HepG2 (cell line): Measurements from ENCODE around the gene RAN. TPM values are rescaled to one million over a fixed set of nuclear protein-coding genes. Genes with fewer than 3 reads are reported as not detected.

ENCODE experiments used
- DPF2 ChIP-seq: sonication (generic); formaldehyde crosslinking; IDR thresholded peaks from 2 replicates; pipeline ENCODE4 v1.4.0; 2020; ENCODE audit warnings: mild to moderate bottlenecking, low read depth, missing genetic modification reagents, borderline replicate concordance
- DRAP1 ChIP-seq: IDR thresholded peaks from 2 replicates; pipeline ENCODE4 v1.6.1; 2016; ENCODE audit warnings: missing genetic modification reagents, missing compliant biosample characterization
- HNF4G ChIP-seq, 2 experiments: sonication (generic) in 1 of 2; formaldehyde crosslinking in 1 of 2; IDR thresholded peaks; 2 replicates each; pipeline versions ENCODE4 v1.4.0 to v1.6.1; 2011 to 2020; ENCODE audit warnings: borderline replicate concordance in 2 of 2, low read depth in 2 of 2, mild to moderate bottlenecking in 2 of 2, low read length in 1 of 2, missing genetic modification reagents in 1 of 2, moderate library complexity in 1 of 2
- LRRFIP1 ChIP-seq: sonication (generic); formaldehyde crosslinking; conservative IDR thresholded peaks from 2 replicates; pipeline ENCODE4 v1.4.0; 2020; ENCODE audit warnings: missing genetic modification reagents
- MXD4 ChIP-seq: IDR thresholded peaks from 2 replicates; pipeline ENCODE4 v1.6.1; 2016; ENCODE audit warnings: mild to moderate bottlenecking, missing biosample characterization, missing genetic modification reagents
- PAX8 ChIP-seq: sonication (generic); formaldehyde crosslinking; IDR thresholded peaks from 2 replicates; pipeline ENCODE4 v1.8.0; 2022; ENCODE audit warnings: mild to moderate bottlenecking, missing genetic modification reagents, borderline replicate concordance
- RARA ChIP-seq: IDR thresholded peaks from 2 replicates; pipeline ENCODE4 v1.6.1; 2016; ENCODE audit warnings: missing genetic modification reagents, missing compliant biosample characterization
- SAP130 ChIP-seq: IDR thresholded peaks from 2 replicates; pipeline ENCODE4 v1.6.1; 2016; ENCODE audit warnings: low read depth
- SOX13 ChIP-seq, 3 experiments: fragments of 450-650 bp in 1 of 3; sonication (generic) in 1 of 3; formaldehyde crosslinking in 1 of 3; IDR thresholded peaks in 2 of 3; conservative IDR thresholded peaks in 1 of 3; 2 replicates each; pipeline versions ENCODE4 v1.5.0 to v1.6.1; 2016 to 2020; ENCODE audit warnings: antibody characterized with exemption in 1 of 3, mild to moderate bottlenecking in 1 of 3, missing compliant biosample characterization in 1 of 3, missing genetic modification reagents in 1 of 3, moderate library complexity in 1 of 3
- ZKSCAN8 ChIP-seq: IDR thresholded peaks from 2 replicates; pipeline ENCODE4 v1.6.1; 2016; ENCODE audit warnings: borderline replicate concordance, missing genetic modification reagents, missing compliant biosample characterization
- ZNF230 ChIP-seq: sonication (generic); formaldehyde crosslinking; IDR thresholded peaks from 2 replicates; pipeline ENCODE4 v1.4.0; 2020; ENCODE audit warnings: mild to moderate bottlenecking, missing genetic modification reagents
- ZNF274 ChIP-seq: sonication (generic); formaldehyde crosslinking; IDR thresholded peaks from 2 replicates; pipeline ENCODE4 v1.5.1; 2020; ENCODE audit warnings: mild to moderate bottlenecking, missing genetic modification reagents
- ZNF737 ChIP-seq: sonication (generic); formaldehyde crosslinking; IDR thresholded peaks from 2 replicates; pipeline ENCODE4 v1.5.0; 2020; ENCODE audit warnings: missing genetic modification reagents, mild to moderate bottlenecking, borderline replicate concordance
- polyA plus RNA-seq, 8 experiments: library from polyadenylated mRNA; depleted of rRNA in 3 of 8; stranded (reverse) in 7 of 8; unstranded in 1 of 8; fragments of >200 nt; fragmentation: Illumina TruSeq in 4 of 8; extraction: Trizol in 4 of 8; gene quantifications; 2 replicates each; pipeline versions ENCODE4 v1.2.1 to v1.2.3, GENCODE V29; 2011 to 2016; ENCODE audit warnings: low read depth in 4 of 8, missing spikeins in 1 of 8, mixed read lengths in 1 of 8; ENCODE audit not compliant: insufficient read depth in 1 of 8
- total RNA-seq, 5 experiments: library from RNA; depleted of rRNA; stranded (reverse); fragments of >200 nt; fragmentation: Illumina TruSeq; extraction: Trizol; gene quantifications; 2 replicates each; pipeline ENCODE4 v1.2.3, GENCODE V29; 2016; ENCODE audit warnings: low read depth in 1 of 5
- TF ChIP-seq, protein P1 (sequence below): sonication (generic); formaldehyde crosslinking; IDR thresholded peaks from 2 replicates; pipeline ENCODE4 v1.9.0; 2021; ENCODE audit warnings: missing genetic modification reagents, borderline replicate concordance
- TF ChIP-seq, protein P2 (sequence below): IDR thresholded peaks from 2 replicates; pipeline ENCODE4 v1.6.1; 2018; ENCODE audit warnings: missing genetic modification reagents
- TF ChIP-seq, protein P3 (sequence below): sonication (generic); formaldehyde crosslinking; IDR thresholded peaks from 2 replicates; pipeline ENCODE4 v1.4.0; 2020; ENCODE audit warnings: missing genetic modification reagents, mild to moderate bottlenecking, borderline replicate concordance

The RAN gene
- total and polyA plus RNA-seq, 2 of the 13 experiments (the other 11 are each of a cell fraction or from before 2014, with no cell fraction given): 1,335 to 1,630 TPM

DNA sequence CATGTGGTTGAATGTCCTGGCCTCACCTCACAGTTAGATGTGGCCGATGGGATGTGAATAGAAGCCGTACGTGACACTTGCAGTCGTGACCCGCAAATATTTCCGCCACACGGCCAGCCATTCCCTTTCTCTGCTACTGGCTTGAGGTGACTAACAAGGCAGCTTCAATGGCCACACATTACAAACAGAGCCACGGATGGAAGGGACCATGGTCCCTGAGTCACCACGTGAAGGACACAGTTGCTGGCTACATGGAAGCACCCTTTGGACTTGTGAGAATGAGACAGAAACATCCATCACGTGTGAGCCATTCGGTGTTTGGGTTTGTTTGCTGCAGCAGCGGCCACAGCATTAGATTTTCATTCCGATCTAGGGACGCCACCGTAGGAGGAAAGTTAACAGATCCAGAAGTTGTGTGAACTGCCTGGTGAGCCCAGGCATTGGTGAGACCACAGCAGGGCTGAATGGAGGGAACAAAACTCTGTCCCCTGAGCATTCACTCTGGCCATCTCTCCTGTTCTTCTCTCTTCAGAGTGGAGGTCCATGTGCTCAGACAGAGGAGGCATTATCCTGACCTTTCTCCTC lies 48.3 kb downstream of the RAN start (continued):
- TF ChIP-seq ZNF230 (CRISPR knock-in tag): peak; percentile 90
- 0 out of 2 replicates have a peak, but pooled peaks have one; percentile 16 for TF ChIP-seq DRAP1 (CRISPR knock-in tag)
- peak; percentile 43; the same call in 1 of the 2 replicates for TF ChIP-seq MXD4 (CRISPR knock-in tag)
- 0 out of 2 replicates have a peak, but pooled peaks have one; percentile 62 for TF ChIP-seq ZNF737 (CRISPR knock-in tag)
- TF ChIP-seq PAX8 (CRISPR knock-in tag): no peak
- no peak for TF ChIP-seq SOX13 (IDR thresholded peaks at IDR 0.05)
- TF ChIP-seq SOX13 (CRISPR knock-in tag; conservative IDR thresholded peaks at IDR 0.05 in 1 of 2, IDR thresholded peaks at IDR 0.05 in 1 of 2): peak in 1 of 2 experiments; percentile 62; a peak in 1 of 4 replicates
- TF ChIP-seq ZNF274 (CRISPR knock-in tag): 0 out of 2 replicates have a peak, but pooled peaks have one; percentile 38
- TF ChIP-seq, protein P1, sequence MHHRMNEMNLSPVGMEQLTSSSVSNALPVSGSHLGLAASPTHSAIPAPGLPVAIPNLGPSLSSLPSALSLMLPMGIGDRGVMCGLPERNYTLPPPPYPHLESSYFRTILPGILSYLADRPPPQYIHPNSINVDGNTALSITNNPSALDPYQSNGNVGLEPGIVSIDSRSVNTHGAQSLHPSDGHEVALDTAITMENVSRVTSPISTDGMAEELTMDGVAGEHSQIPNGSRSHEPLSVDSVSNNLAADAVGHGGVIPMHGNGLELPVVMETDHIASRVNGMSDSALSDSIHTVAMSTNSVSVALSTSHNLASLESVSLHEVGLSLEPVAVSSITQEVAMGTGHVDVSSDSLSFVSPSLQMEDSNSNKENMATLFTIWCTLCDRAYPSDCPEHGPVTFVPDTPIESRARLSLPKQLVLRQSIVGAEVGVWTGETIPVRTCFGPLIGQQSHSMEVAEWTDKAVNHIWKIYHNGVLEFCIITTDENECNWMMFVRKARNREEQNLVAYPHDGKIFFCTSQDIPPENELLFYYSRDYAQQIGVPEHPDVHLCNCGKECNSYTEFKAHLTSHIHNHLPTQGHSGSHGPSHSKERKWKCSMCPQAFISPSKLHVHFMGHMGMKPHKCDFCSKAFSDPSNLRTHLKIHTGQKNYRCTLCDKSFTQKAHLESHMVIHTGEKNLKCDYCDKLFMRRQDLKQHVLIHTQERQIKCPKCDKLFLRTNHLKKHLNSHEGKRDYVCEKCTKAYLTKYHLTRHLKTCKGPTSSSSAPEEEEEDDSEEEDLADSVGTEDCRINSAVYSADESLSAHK (CRISPR knock-in tag): no peak
- 0 out of 2 replicates have a peak, but pooled peaks have one; percentile 28 for TF ChIP-seq ZKSCAN8
- TF ChIP-seq SAP130: peak; percentile 68
- no peak for TF ChIP-seq LRRFIP1 (CRISPR knock-in tag)
- TF ChIP-seq, protein P2, sequence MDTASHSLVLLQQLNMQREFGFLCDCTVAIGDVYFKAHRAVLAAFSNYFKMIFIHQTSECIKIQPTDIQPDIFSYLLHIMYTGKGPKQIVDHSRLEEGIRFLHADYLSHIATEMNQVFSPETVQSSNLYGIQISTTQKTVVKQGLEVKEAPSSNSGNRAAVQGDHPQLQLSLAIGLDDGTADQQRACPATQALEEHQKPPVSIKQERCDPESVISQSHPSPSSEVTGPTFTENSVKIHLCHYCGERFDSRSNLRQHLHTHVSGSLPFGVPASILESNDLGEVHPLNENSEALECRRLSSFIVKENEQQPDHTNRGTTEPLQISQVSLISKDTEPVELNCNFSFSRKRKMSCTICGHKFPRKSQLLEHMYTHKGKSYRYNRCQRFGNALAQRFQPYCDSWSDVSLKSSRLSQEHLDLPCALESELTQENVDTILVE (CRISPR knock-in tag): 0 out of 2 replicates have a peak, but pooled peaks have one; percentile 38
- 0 out of 2 replicates have a peak, but pooled peaks have one; percentile 56 for TF ChIP-seq DPF2 (CRISPR knock-in tag)
- TF ChIP-seq, protein P3, sequence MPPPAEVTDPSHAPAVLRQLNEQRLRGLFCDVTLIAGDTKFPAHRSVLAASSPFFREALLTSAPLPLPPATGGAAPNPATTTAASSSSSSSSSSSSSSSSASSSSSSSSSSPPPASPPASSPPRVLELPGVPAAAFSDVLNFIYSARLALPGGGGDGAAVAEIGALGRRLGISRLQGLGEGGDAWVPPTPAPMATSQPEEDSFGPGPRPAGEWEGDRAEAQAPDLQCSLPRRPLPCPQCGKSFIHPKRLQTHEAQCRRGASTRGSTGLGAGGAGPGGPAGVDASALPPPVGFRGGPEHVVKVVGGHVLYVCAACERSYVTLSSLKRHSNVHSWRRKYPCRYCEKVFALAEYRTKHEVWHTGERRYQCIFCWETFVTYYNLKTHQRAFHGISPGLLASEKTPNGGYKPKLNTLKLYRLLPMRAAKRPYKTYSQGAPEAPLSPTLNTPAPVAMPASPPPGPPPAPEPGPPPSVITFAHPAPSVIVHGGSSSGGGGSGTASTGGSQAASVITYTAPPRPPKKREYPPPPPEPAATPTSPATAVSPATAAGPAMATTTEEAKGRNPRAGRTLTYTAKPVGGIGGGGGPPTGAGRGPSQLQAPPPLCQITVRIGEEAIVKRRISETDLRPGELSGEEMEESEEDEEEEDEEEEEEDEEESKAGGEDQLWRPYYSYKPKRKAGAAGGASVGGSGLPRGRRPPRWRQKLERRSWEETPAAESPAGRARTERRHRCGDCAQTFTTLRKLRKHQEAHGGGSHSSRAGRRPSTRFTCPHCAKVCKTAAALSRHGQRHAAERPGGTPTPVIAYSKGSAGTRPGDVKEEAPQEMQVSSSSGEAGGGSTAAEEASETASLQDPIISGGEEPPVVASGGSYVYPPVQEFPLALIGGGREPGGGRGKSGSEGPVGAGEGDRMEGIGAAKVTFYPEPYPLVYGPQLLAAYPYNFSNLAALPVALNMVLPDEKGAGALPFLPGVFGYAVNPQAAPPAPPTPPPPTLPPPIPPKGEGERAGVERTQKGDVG: peak; percentile 66; the same call in 1 of the 2 replicates
- TF ChIP-seq RARA (CRISPR knock-in tag): peak; percentile 87
- peak; percentile 56; the same call in 1 of the 2 replicates for TF ChIP-seq HNF4G (IDR thresholded peaks at IDR 0.05; ENCODE audit: borderline replicate concordance, low read depth, low read length)
- TF ChIP-seq HNF4G (CRISPR knock-in tag; IDR thresholded peaks at IDR 0.05; ENCODE audit: borderline replicate concordance, low read depth): no peak
